ENCODE measurements around the gene C14orf119. TPM values are rescaled to one million over a fixed set of nuclear protein-coding genes. Genes with fewer than 3 reads are reported as not detected.

The C14orf119 gene
- total and polyA plus RNA-seq, 9 of the 15 experiments (the other 6 are each of a cell fraction or from before 2014, with no cell fraction given) = 36.7 to 251 (median 51.8) TPM

GRCh38 chr14:23146351-23146910 is 51.1 kb downstream of the C14orf119 start (continued):
- TF ChIP-seq RAD51 (IDR thresholded peaks at IDR 0.05; ENCODE audit: borderline replicate concordance, low read depth) = peak; percentile 75; the same call in 1 of the 2 replicates
- peak; percentile 62; the same call in 1 of the 2 replicates for TF ChIP-seq ZBTB34 (CRISPR knock-in tag; IDR thresholded peaks at IDR 0.05)
- no peak for TF ChIP-seq ZNF398 (CRISPR knock-in tag; IDR thresholded peaks at IDR 0.05)
- peak; percentile 82; the same call in 1 of the 2 replicates for TF ChIP-seq ZKSCAN8 (CRISPR knock-in tag; IDR thresholded peaks at IDR 0.05)
- TF ChIP-seq POLR2AphosphoS5 (IDR thresholded peaks at IDR 0.05; ENCODE audit: control insufficient read depth, insufficient read depth, low read depth, low read length) = peak; percentile 95
- TF ChIP-seq SMAD4 (CRISPR knock-in tag; conservative IDR thresholded peaks at IDR 0.05) = peak; percentile 96
- no peak for TF ChIP-seq CBFB (CRISPR knock-in tag; IDR thresholded peaks at IDR 0.05)
- peak; percentile 42; the same call in 1 of the 2 replicates for TF ChIP-seq ATF7 (IDR thresholded peaks at IDR 0.05)
- 0 out of 2 replicates have a peak, but pooled peaks have one; percentile 37 for TF ChIP-seq CEBPG (CRISPR knock-in tag; IDR thresholded peaks at IDR 0.05)
- TF ChIP-seq CEBPG (tag; conservative IDR thresholded peaks at IDR 0.05 in 1 of 2, IDR thresholded peaks at IDR 0.05 in 1 of 2) = peak in 1 of 2 experiments; percentile 75; a peak in 2 of 4 replicates
- peak; percentile 97 for TF ChIP-seq SMARCA4 (IDR thresholded peaks at IDR 0.05)
- TF ChIP-seq NR2C2 (CRISPR knock-in tag; IDR thresholded peaks at IDR 0.05) = peak; percentile 85
- TF ChIP-seq NR2C2 (tag; IDR thresholded peaks at IDR 0.05) = peak; percentile 94
- peak; percentile 90 for TF ChIP-seq SMARCC2 (IDR thresholded peaks at IDR 0.05; ENCODE audit: low read depth)
- TF ChIP-seq ZNF395 (CRISPR knock-in tag; IDR thresholded peaks at IDR 0.05) = peak; percentile 90
- TF ChIP-seq ETV1 (tag; conservative IDR thresholded peaks at IDR 0.05; ENCODE audit: low read depth) = no peak
- no peak for TF ChIP-seq DNMT1 (IDR thresholded peaks at IDR 0.05)
- TF ChIP-seq PML (IDR thresholded peaks at IDR 0.05; ENCODE audit: low read length) = peak; percentile 98
- peak; percentile 86 for TF ChIP-seq NBN (IDR thresholded peaks at IDR 0.05; ENCODE audit: low read depth)
- TF ChIP-seq HDAC2 (IDR thresholded peaks at IDR 0.05) = peak; percentile 98
- peak; percentile 74 for TF ChIP-seq ZNF175 (CRISPR knock-in tag; IDR thresholded peaks at IDR 0.05; ENCODE audit: low read depth)
- no peak for TF ChIP-seq STAG1 (CRISPR knock-in tag; IDR thresholded peaks at IDR 0.05; ENCODE audit: borderline replicate concordance)
- peak; percentile 97 for TF ChIP-seq DPF2 (IDR thresholded peaks at IDR 0.05)
- peak; percentile 23; the same call in 1 of the 2 replicates for TF ChIP-seq ZBTB7A (IDR thresholded peaks at IDR 0.05; ENCODE audit: borderline replicate concordance, control insufficient read depth, low read depth, low read length)
- no peak for TF ChIP-seq CBX1 (IDR thresholded peaks at IDR 0.05; ENCODE audit: low read depth)
- peak; percentile 92 for TF ChIP-seq SMARCE1 (IDR thresholded peaks at IDR 0.05)
- TF ChIP-seq SMARCB1 (IDR thresholded peaks at IDR 0.05; ENCODE audit: insufficient read length, low read depth) = peak; percentile 6

Measured in K562 (cell line).